HEK293T (cell line): Measurements from ENCODE around the gene REXO1.
"Not testable (repeated sequence)": the region's sequence is repeated elsewhere in the genome, so short reads cannot be mapped to it uniquely, and the experiment has no call there.

ENCODE experiments used
- CTCF ChIA-PET: fragments of 350-600 bp; formaldehyde crosslinking; extraction: SDS; loops from one replicate; lab custom pipeline; 2021; ENCODE audit warnings: antibody characterized with exemption, inconsistent platforms; lab: Yijun Ruan, JAX
- POLR2A ChIA-PET: fragments of 350-600 bp; formaldehyde crosslinking; extraction: SDS; loops from one replicate; lab custom pipeline; 2020; ENCODE audit warnings: antibody characterized with exemption, inconsistent platforms; lab: Yijun Ruan, JAX
- DNase-seq: peaks from one replicate; pipeline ENCODE4 v3.0.0; 2012; ENCODE audit warnings: mixed read lengths; ENCODE audit errors: extremely low spot score
- ARNT ChIP-seq: fragments of 450-650 bp; IDR thresholded peaks from 2 replicates; pipeline ENCODE4 v1.6.1; 2017; ENCODE audit warnings: mild to moderate bottlenecking
- BHLHE40 ChIP-seq: fragments of 450-650 bp; IDR thresholded peaks from 2 replicates; pipeline ENCODE4 v1.6.1; 2016; ENCODE audit warnings: mild to moderate bottlenecking, moderate library complexity, borderline replicate concordance
- CTBP1 ChIP-seq: fragments of 450-650 bp; IDR thresholded peaks from 2 replicates; pipeline ENCODE4 v1.6.1; 2016; ENCODE audit warnings: borderline replicate concordance
- ELF4 ChIP-seq: fragments of 450-650 bp; IDR thresholded peaks from 2 replicates; pipeline ENCODE4 v1.6.1; 2017; ENCODE audit warnings: antibody characterized with exemption
- FOXA1 ChIP-seq: fragments of 450-650 bp; IDR thresholded peaks from 2 replicates; pipeline ENCODE4 v1.6.1; 2016; ENCODE audit warnings: mild to moderate bottlenecking
- FOXK2 ChIP-seq: fragments of 450-650 bp; IDR thresholded peaks from 2 replicates; pipeline ENCODE4 v1.6.1; 2016; ENCODE audit warnings: mild to moderate bottlenecking
- FOXM1 ChIP-seq: fragments of 450-650 bp; IDR thresholded peaks from 2 replicates; pipeline ENCODE4 v1.6.1; 2017; ENCODE audit warnings: mild to moderate bottlenecking, borderline replicate concordance
- HDGF ChIP-seq: fragments of 450-650 bp; IDR thresholded peaks from 2 replicates; pipeline ENCODE4 v1.6.1; 2017; ENCODE audit warnings: antibody characterized with exemption, borderline replicate concordance
- L3MBTL2 ChIP-seq: fragments of 450-650 bp; conservative IDR thresholded peaks from 2 replicates; pipeline ENCODE4 v1.6.1; 2016; ENCODE audit warnings: mild to moderate bottlenecking
- LEF1 ChIP-seq: fragments of 450-650 bp; IDR thresholded peaks from 2 replicates; pipeline ENCODE4 v1.6.1; 2017; ENCODE audit warnings: mild to moderate bottlenecking, borderline replicate concordance
- NFRKB ChIP-seq: fragments of 450-650 bp; IDR thresholded peaks from 2 replicates; pipeline ENCODE4 v1.6.1; 2016; ENCODE audit warnings: mild to moderate bottlenecking, moderate library complexity
- SP1 ChIP-seq: fragments of 450-650 bp; IDR thresholded peaks from 2 replicates; pipeline ENCODE4 v1.6.1; 2017
- SUZ12 ChIP-seq: fragments of 450-650 bp; IDR thresholded peaks from 2 replicates; pipeline ENCODE4 v1.6.1; 2016; ENCODE audit warnings: mild to moderate bottlenecking
- TARDBP ChIP-seq: fragments of 450-650 bp; IDR thresholded peaks from 2 replicates; pipeline ENCODE4 v1.6.1; 2016
- ZNF384 ChIP-seq: fragments of 450-650 bp; IDR thresholded peaks from 2 replicates; pipeline ENCODE4 v1.6.1; 2016
- TF ChIP-seq, protein P1 (sequence below): fragments of 450-650 bp; IDR thresholded peaks from 2 replicates; pipeline ENCODE4 v1.6.1; 2016

The REXO1 gene

DNA sequence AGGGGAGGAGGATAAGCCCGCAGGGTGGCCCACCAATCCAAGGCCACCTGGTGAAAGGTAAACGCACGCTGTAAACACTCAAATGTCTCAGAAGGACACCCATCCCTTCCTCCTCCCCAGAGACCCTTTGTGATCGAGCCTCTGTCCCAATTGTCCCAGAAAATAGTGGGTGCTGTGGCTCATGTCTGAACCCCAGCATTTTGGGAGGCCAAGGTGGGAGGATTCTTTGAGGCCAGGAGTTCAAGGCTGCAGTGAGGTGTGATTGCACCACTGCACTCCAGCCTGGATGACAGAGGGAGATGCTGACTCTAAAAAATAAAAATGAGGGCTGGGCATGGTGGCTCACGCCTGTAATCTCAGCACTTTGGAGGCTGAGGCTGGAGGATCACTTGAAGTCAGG, 40.1 kb upstream of the REXO1 start:
- CTCF ChIA-PET = no interaction called here
- TF ChIP-seq ZNF384 (no peak), FOXA1 (no peak), SUZ12 (no peak), BHLHE40 (no peak), NFRKB (no peak), ARNT (no peak), L3MBTL2 (no peak), TARDBP (no peak)
- no peak for DNase-seq
- POLR2A ChIA-PET = no interaction called here

DNA sequence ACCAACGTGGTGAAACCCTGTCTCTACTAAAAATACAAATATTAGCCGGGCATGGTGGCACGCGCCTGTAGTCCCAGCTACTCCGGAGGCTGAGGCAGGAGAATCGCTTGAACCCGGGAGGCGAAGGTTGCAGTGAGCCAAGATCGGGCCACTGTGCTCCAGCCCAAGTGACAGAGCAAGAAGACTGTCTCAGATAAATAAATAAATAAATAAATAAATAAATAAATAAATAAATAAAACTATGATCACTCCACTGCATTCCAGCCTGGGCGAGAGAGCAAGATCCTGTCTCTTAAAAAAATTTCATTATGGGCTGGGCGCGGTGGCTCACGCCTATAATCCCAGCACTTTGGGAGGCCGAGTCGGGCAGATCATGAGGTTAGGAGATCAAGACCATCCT, 38.1 kb upstream of the REXO1 start:
- DNase-seq, POLR2A ChIA-PET, CTCF ChIA-PET: not testable (repeated sequence)

DNA sequence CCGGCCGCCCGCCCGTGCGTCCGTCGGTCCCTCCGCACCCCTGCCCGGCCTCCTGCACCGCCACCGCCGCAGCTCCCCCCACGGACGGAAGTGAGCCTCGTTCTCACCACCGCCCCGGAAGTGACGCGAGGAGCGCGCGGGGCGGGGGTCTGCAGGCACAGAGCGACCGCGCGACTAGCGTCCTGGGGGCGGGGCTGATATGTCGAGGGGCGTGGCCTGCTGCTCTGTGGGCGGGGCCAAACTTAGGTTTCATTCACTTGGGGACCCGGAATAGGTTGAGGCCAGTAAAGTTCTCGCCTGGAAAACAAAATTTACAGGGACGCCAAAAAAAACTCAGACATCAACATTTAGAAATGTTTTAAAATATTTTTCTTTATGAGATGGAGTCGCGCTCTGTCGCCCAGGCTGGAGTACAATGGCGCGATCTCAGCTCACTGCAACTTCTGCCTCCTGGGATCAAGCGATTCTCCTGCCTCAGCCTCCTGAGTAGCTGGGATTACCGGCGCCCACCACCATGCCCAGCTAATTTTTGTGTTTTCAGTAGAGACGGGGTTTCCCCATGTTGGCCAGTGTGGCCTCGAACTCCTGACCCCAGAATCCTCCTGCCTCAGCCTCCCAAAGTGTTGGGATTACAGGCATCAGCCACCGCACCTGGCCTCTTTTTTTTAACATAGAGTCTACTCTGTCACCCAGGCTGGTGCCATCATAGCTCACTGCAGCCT, 37.3 kb upstream of the REXO1 start, which contains the start of gene ABHD17A:
ABHD17A (minus strand) TSS at position 99 of the 722 bp plus-strand sequence. CDS start 3,930 bp downstream, outside the sequence.
- DNase-seq = peak; percentile 97
- POLR2A ChIA-PET = interaction anchor here (1.2 to 1.5 kb wide), 2 partner anchors 9 to 20 kb away, joined by 5 to 15 read pairs; partner anchors contain the start of genes ADAT3 and SCAMP4
- CTCF ChIA-PET = not testable (repeated sequence)

DNA sequence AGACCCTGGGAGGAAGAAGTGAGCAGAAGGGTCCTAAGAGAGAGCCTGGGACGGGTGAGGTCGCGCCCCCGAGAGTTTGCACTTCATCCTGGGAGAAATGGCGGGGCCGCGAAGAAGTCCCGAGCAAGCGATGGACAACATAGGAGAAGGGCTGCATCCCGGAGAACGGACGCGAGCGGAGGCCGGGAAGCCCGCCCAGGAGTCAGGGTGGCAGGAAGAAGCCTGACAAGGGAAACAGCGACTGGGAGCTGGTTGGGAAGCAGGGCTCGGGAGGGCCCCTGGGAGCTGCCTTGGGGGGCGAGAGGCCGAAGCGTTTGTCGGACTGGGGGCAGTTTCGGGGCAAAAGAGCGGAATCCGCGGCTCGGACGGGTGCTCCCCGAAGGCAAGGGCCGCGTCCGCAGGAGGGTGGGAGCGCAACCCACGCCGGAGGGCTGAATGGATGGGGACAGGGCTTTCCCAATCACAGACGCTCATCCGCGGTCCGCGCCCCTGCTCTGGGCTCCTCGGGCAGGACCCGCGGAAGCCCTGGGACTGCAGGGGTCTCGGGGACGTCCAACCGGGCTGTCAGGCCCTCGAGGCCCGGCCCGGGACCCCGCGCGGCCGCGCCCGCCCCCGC, 36.5 kb upstream of the REXO1 start:
- ChIA-PET POLR2A (interaction anchor here (1.2 to 1.5 kb wide), 2 partner anchors 8 to 21 kb away, joined by 5 to 15 read pairs; partner anchors contain the start of genes ADAT3 and SCAMP4), CTCF (no interaction called here)
- DNase-seq = no peak
- no peak for TF ChIP-seq LEF1
- TF ChIP-seq ARNT = no peak
- TF ChIP-seq FOXK2 = no peak
- no peak for TF ChIP-seq CTBP1
- no peak for TF ChIP-seq NFRKB
- TF ChIP-seq L3MBTL2 = no peak
- TF ChIP-seq BHLHE40 = no peak
- TF ChIP-seq, protein P1, sequence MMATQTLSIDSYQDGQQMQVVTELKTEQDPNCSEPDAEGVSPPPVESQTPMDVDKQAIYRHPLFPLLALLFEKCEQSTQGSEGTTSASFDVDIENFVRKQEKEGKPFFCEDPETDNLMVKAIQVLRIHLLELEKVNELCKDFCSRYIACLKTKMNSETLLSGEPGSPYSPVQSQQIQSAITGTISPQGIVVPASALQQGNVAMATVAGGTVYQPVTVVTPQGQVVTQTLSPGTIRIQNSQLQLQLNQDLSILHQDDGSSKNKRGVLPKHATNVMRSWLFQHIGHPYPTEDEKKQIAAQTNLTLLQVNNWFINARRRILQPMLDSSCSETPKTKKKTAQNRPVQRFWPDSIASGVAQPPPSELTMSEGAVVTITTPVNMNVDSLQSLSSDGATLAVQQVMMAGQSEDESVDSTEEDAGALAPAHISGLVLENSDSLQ = no peak

DNA sequence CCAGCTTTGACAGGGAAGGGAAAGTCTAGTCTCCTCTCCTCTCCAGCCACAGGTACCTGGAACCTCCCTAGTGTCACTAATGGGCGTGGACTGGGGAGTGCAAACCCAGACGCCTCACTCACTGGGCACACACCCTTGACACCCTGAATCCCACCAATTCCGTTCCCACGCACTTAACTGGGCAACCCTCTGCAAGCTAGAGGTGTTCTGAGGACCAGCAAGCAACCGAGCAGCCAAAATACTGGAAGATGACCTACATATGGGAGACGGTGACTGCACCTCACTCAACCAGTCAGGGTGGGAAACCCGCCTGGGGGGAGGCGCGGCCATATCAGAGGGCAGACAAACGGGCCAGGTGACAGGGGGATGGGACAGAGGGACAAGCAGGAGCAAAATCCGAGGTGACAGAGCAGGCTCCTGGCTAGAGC, 36.0 kb upstream of the REXO1 start:
- ChIA-PET CTCF (no interaction called here), POLR2A (interaction anchor here (1.5 kb wide), 1 partner anchor 8 kb away, joined by 15 read pairs; no protein-coding TSS in a partner anchor)
- no peak for TF ChIP-seq LEF1
- TF ChIP-seq ARNT = no peak
- no peak for DNase-seq

DNA sequence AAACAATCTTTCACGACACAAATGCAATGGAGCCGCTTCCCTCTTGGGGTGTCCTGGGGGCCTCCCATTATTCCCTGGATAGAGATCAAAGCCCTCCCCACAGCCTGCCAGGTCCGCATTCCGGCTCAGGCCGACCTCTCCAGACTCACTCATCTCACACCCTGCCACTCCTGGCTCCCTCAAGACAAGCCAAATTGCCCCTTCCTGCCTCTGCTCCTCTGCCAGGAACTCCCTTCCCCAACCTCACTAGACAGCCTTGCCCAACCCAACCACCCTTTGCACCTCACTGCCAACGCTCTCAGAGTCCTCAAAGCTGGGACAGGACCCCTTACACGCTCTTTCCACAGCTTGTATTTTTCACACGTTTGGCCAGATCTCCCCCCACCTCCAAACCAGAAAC, 35.5 kb upstream of the REXO1 start:
- ChIA-PET POLR2A (no interaction called here), CTCF (no interaction called here)
- TF ChIP-seq FOXA1 (no peak), FOXM1 (no peak), L3MBTL2 (no peak), ZNF384 (no peak), ELF4 (no peak), BHLHE40 (no peak), CTBP1 (no peak), NFRKB (no peak), SUZ12 (no peak), ARNT (no peak), TARDBP (no peak), SP1 (no peak), FOXK2 (no peak), LEF1 (no peak)
- TF ChIP-seq, protein P1 = no peak
- no peak for DNase-seq

DNA sequence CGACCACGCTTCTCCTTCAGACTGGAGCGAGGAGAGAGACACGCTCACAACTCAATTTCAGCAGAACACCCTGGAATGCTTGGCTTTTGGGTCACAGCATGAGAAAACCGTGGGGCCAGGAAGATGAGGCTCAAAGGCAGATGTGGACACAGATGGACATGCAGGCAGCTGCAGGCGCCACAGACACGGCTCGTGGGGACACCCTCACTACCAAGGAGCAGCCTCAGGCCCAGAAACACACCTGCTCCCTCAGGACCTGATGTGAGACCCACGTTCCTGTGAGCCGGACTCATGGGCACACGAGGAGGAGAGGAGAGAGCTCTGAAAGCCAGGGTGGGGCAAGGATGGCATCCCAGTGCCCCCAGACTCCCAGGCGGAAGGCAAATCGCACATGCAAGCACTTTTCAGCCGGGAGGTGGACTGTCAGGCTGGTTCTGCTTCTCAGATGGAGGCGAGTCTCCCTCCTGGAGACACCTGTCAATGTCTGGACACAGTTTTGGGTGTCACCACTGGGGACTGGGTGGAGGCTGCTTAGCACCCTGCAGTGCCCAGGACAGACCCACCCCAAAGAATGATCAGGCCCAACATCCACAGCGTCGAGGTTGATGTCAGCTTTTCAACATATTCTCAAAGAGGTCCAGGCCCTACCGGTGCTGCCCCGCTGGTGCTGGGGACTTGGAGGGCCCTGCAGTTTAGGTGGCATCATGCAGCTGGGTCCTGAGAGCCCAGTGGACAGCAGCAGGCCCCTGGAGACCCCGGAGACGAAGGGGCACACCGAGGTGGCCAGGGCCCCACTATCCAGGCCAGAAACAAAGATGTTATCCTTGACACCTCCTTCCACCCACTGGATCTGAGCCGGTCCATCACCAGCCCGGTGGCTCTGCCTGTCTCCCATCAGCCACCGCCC, 34.8 kb upstream of the REXO1 start:
- DNase-seq = no peak
- ChIA-PET POLR2A (interaction anchor here (0.7 kb wide), 1 partner anchor 25 kb away, joined by 3 read pairs; no protein-coding TSS in a partner anchor), CTCF (no interaction called here)
- TF ChIP-seq SUZ12 = no peak
- TF ChIP-seq BHLHE40 = no peak
- TF ChIP-seq L3MBTL2 = no peak
- no peak for TF ChIP-seq FOXK2
- no peak for TF ChIP-seq CTBP1
- TF ChIP-seq FOXA1 = no peak
- TF ChIP-seq HDGF = no peak
- no peak for TF ChIP-seq SP1
- TF ChIP-seq ZNF384 = no peak
- TF ChIP-seq ARNT = no peak
- TF ChIP-seq LEF1 = no peak
- TF ChIP-seq, protein P1 = no peak
- no peak for TF ChIP-seq ELF4
- TF ChIP-seq FOXM1 = no peak
- no peak for TF ChIP-seq TARDBP
- no peak for TF ChIP-seq NFRKB
